GM12878 (cell line): ENCODE data around the gene CDKN2B. TPM values are rescaled to one million over a fixed set of nuclear protein-coding genes. Genes with fewer than 3 reads are reported as not detected.

ENCODE experiments used
- ATAC-seq: fragments of 200-7000 bp; cut with Tn5 transposase; 3 replicates; pipeline ENCODE4 v1.9.1; 2020; ENCODE audit warnings: mild to moderate bottlenecking, moderate library complexity
- BruUV-seq: library from RNA; stranded (reverse); fragments of 400-500 nt; replicated peaks from 2 replicates; lab custom pipeline; 2021; lab: Mats Ljungman, UMichigan
- CTCF ChIA-PET: fragments of 300-600 bp; sonication (Branson Sonifier 250); formaldehyde crosslinking; extraction: SDS; loops from one replicate; lab custom pipeline; 2021; ENCODE audit warnings: inconsistent platforms; lab: Yijun Ruan, JAX
- POLR2A ChIA-PET: fragments of 350-600 bp; formaldehyde crosslinking; extraction: SDS; loops from one replicate; lab custom pipeline; 2021; ENCODE audit warnings: inconsistent platforms; lab: Charles Lee
- RAD21 ChIA-PET: fragments of 300-600 bp; sonication (Branson Sonifier 250); formaldehyde crosslinking; loops from one replicate; lab custom pipeline; 2023; ENCODE audit warnings: antibody characterized with exemption; ENCODE audit not compliant: unreplicated experiment; lab: Charles Lee
- SMC1A ChIA-PET: fragments of 300-600 bp; sonication (Branson Sonifier 250); formaldehyde crosslinking; loops from one replicate; lab custom pipeline; 2023; ENCODE audit not compliant: unreplicated experiment, uncharacterized antibody; lab: Charles Lee
- DNase-seq: peaks from one replicate; pipeline ENCODE4 v3.0.0-alpha.2; 2011; ENCODE audit warnings: low read depth, low spot score
- FAIRE-seq: peaks from 3 replicates; lab custom pipeline; 2011; peaks lifted over from hg19 to GRCh38; lab: Jason Lieb, UNC
- H2AFZ ChIP-seq: 2 replicates; pipeline ENCODE4 v1.6.0; 2011; ENCODE audit warnings: low read depth, low read length, control low read depth; ENCODE audit not compliant: control insufficient read depth
- H3K27ac ChIP-seq: 2 replicates; pipeline ENCODE4 v1.5.1; 2011; ENCODE audit warnings: control low read depth; ENCODE audit not compliant: control insufficient read depth, insufficient read depth
- H3K27me3 ChIP-seq, 2 experiments: replicated peaks in 1 of 2; 2 replicates each; pipeline versions ENCODE4 v1.6.0 to v1.6.1; 2011; ENCODE audit warnings: low read length in 1 of 2; ENCODE audit not compliant: control insufficient read depth in 2 of 2, insufficient read depth in 2 of 2
- H3K36me3 ChIP-seq, 2 experiments: 2 replicates each; pipeline ENCODE4 v1.5.1; 2011; ENCODE audit warnings: low read length in 1 of 2; ENCODE audit not compliant: control insufficient read depth in 2 of 2, insufficient read depth in 2 of 2
- H3K4me1 ChIP-seq: 2 replicates; pipeline ENCODE4 v1.6.1; 2011; ENCODE audit warnings: mild to moderate bottlenecking, low read length, moderate library complexity, mixed read lengths; ENCODE audit not compliant: control insufficient read depth, insufficient read depth
- H3K4me2 ChIP-seq: 2 replicates; pipeline ENCODE4 v1.6.0; 2011; ENCODE audit warnings: control low read depth; ENCODE audit not compliant: control insufficient read depth, insufficient read depth
- H3K4me3 ChIP-seq: fragments of 200-600 bp; sonication (generic); 2 replicates; pipeline ENCODE4 v1.5.1; 2016
- H3K79me2 ChIP-seq: 2 replicates; pipeline ENCODE4 v1.6.0; 2011; ENCODE audit warnings: low read length; ENCODE audit not compliant: control insufficient read depth, insufficient read depth
- H3K9ac ChIP-seq: 2 replicates; pipeline ENCODE4 v1.8.0; 2011; ENCODE audit warnings: low read length, control low read depth, mixed read lengths; ENCODE audit not compliant: control insufficient read depth, insufficient read depth
- H3K9me3 ChIP-seq: replicated peaks from 3 replicates; pipeline ENCODE4 v1.5.1; 2011; ENCODE audit warnings: mild to moderate bottlenecking, low read length; ENCODE audit not compliant: control insufficient read depth, insufficient read depth
- H4K20me1 ChIP-seq: 2 replicates; pipeline ENCODE4 v1.6.0; 2011; ENCODE audit not compliant: control insufficient read depth, insufficient read depth
- ATF7 ChIP-seq: fragments of 450-650 bp; IDR thresholded peaks from 2 replicates; pipeline ENCODE4 v1.6.1; 2016; ENCODE audit warnings: low read depth, mild to moderate bottlenecking
- MEF2A ChIP-seq: IDR thresholded peaks from 2 replicates; pipeline ENCODE4 v1.6.1; 2011; ENCODE audit warnings: low read depth, mild to moderate bottlenecking, low read length, moderate library complexity; ENCODE audit not compliant: insufficient read depth
- PAX5 ChIP-seq: IDR thresholded peaks from 2 replicates; pipeline ENCODE4 v1.6.1; 2011; ENCODE audit warnings: low read depth, low read length, borderline replicate concordance
- SIX5 ChIP-seq: IDR thresholded peaks from 2 replicates; pipeline ENCODE4 v1.6.1; 2011; ENCODE audit warnings: mild to moderate bottlenecking, low read depth, low read length, moderate library complexity; ENCODE audit not compliant: severe bottlenecking
- SMAD1 ChIP-seq: fragments of 450-650 bp; IDR thresholded peaks from 2 replicates; pipeline ENCODE4 v1.6.1; 2018; ENCODE audit warnings: mild to moderate bottlenecking, low read depth; ENCODE audit not compliant: partially characterized antibody
- SMC3 ChIP-seq: IDR thresholded peaks from 2 replicates; pipeline ENCODE4 v1.6.1; 2011; ENCODE audit warnings: low read length, improper control_type of control experiment, borderline replicate concordance
- SP1 ChIP-seq: IDR thresholded peaks from one replicate; pipeline ENCODE4 v1.6.1; 2011; ENCODE audit warnings: low read depth, low read length
- SPI1 ChIP-seq: IDR thresholded peaks from 2 replicates; pipeline ENCODE4 v1.6.1; 2011; ENCODE audit warnings: low read depth, mild to moderate bottlenecking, low read length, moderate library complexity, borderline replicate concordance; ENCODE audit not compliant: insufficient read depth
- SUZ12 ChIP-seq: fragments of 200-600 bp; sonication (generic); IDR thresholded peaks from one replicate; pipeline ENCODE4 v1.6.1; 2018; ENCODE audit warnings: antibody characterized with exemption, mild to moderate bottlenecking; ENCODE audit not compliant: unreplicated experiment
- TAF1 ChIP-seq: IDR thresholded peaks from 2 replicates; pipeline ENCODE4 v1.6.1; 2011; ENCODE audit warnings: mild to moderate bottlenecking, low read depth, low read length, borderline replicate concordance
- USF1 ChIP-seq: IDR thresholded peaks from 2 replicates; pipeline ENCODE4 v1.6.1; 2011; ENCODE audit warnings: borderline replicate concordance, low read depth, mild to moderate bottlenecking, moderate library complexity, mixed read lengths, low read length; ENCODE audit not compliant: insufficient read depth; ENCODE audit errors: extremely low read length
- WRNIP1 ChIP-seq: IDR thresholded peaks from 2 replicates; pipeline ENCODE4 v1.6.1; 2011; ENCODE audit warnings: low read depth, low read length, improper control_type of control experiment, borderline replicate concordance
- WGBS: methylation state at CpG from one replicate; pipeline ENCODE4 v1.1.6; 2016; ENCODE audit warnings: low lambda C conversion rate; ENCODE audit not compliant: insufficient replicate concordance, insufficient coverage; ENCODE audit errors: missing lambda C conversion rate; 5-methylcytosine and 5-hydroxymethylcytosine counted together
- in situ Hi-C: fragments of 300-500 bp; cut with MboI; formaldehyde crosslinking; loops from 9 replicates; pipeline ENCODE4 v1.14.3; 2018; ENCODE audit warnings: mixed read lengths
- intact Hi-C: fragments of 100-400 bp; cut with micrococcal nuclease; formaldehyde crosslinking; loops from one replicate; pipeline ENCODE4 v1.14.2; 2022; ENCODE audit not compliant: unreplicated experiment
- polyA plus RNA-seq, 11 experiments: library from polyadenylated mRNA; depleted of rRNA in 4 of 11; unstranded in 6 of 11; stranded (reverse) in 5 of 11; fragments of >200 nt; fragmentation: Nextera tagmentation in 4 of 11; fragmentation: Illumina TruSeq in 1 of 11; extraction: Ambion mirVana in 4 of 11; extraction: Trizol in 1 of 11; gene quantifications; 1 replicate in 1 of 11; 2 replicates in 10 of 11; pipeline versions ENCODE4 v1.2.1 to v1.2.3, GENCODE V29; 2011 to 2016; ENCODE audit warnings: inconsistent platforms in 2 of 11, missing spikeins in 2 of 11, low read depth in 1 of 11
- total RNA-seq, 4 experiments: library from RNA; depleted of rRNA in 3 of 4; stranded (reverse); fragments of >200 nt in 3 of 4; fragmentation: Illumina TruSeq in 1 of 4; extraction: Trizol in 1 of 4; gene quantifications; 2 replicates each; pipeline versions ENCODE4 v1.2.1 to v1.2.3, GENCODE V29; 2013 to 2021
- TF ChIP-seq, protein P1 (sequence below): IDR thresholded peaks from 2 replicates; pipeline ENCODE4 v1.6.1; 2011; ENCODE audit warnings: low read depth, low read length, improper control_type of control experiment, borderline replicate concordance
- TF ChIP-seq, protein P2 (sequence below): fragments of 450-650 bp; IDR thresholded peaks from 2 replicates; pipeline ENCODE4 v1.6.1; 2016; ENCODE audit warnings: mild to moderate bottlenecking

The CDKN2B gene
- total and polyA plus RNA-seq, 10 of the 15 experiments (the other 5 are each of a cell fraction or from before 2014, with no cell fraction given): 0.03 to 0.47 (median 0.08) TPM; not detected in 1

GRCh38 chr9:21985964-21986667 lies 23.0 kb downstream of the CDKN2B start:
- BruUV-seq: no TSS peak
- 0 out of 4 replicates have a peak, but pooled peaks cover 0 to 3% of the 10 kb centered on the region in 2 experiments for H3K27me3 ChIP-seq

DNA sequence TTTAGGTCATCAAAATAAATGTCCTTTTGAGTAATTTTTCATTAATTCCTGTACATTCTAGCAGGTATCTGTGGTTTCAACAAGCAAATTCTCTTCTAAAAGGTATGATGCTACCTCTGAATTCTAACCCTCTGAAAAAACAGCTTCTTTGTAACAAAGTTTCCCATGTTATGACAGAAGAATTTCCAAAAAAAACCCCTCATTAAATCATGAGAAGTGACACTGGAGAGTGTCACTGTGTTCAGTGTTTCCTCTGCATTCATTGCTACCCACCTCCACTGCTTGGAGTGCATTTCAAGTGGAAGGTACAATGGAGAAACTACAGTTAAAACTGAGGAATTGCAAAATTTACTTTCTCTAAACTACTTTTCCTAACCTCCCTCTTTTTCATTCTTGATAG lies 25.0 kb downstream of the CDKN2B start:
- RAD21 ChIA-PET: no interaction called here
- ATAC-seq (no peak), DNase-seq (no peak), FAIRE-seq (no peak)
- Histone ChIP-seq H2AFZ (no peak overlapping the region), H4K20me1 (no peaks in the 10 kb centered on the region), H3K4me3 (no peak overlapping the region), H3K9me3 (no peaks in the 10 kb centered on the region), H3K4me1 (no peaks in the 10 kb centered on the region), H3K9ac (no peak overlapping the region), H3K79me2 (no peaks in the 10 kb centered on the region), H3K27me3 (0 out of 4 replicates have a peak, but pooled peaks cover 0 to 3% of the 10 kb centered on the region in 2 experiments), H3K27ac (no peak overlapping the region), H3K36me3 (no peaks in the 10 kb centered on the region), H3K4me2 (no peak overlapping the region)
- BruUV-seq: no TSS peak
- in situ Hi-C loops (no loop called here), intact Hi-C loops (no loop called here)
- CTCF ChIA-PET: interaction anchor here (1.1 to 4.9 kb wide), 2 partner anchors 24 to 171 kb away, joined by 5 to 30 read pairs; partner anchors contain the start of gene CDKN2B
- POLR2A ChIA-PET: no interaction called here
- SMC1A ChIA-PET: no interaction called here
- TF ChIP-seq, protein P1, sequence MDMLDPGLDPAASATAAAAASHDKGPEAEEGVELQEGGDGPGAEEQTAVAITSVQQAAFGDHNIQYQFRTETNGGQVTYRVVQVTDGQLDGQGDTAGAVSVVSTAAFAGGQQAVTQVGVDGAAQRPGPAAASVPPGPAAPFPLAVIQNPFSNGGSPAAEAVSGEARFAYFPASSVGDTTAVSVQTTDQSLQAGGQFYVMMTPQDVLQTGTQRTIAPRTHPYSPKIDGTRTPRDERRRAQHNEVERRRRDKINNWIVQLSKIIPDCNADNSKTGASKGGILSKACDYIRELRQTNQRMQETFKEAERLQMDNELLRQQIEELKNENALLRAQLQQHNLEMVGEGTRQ: no peak
- TF ChIP-seq SIX5: no peak
- no peak for TF ChIP-seq SP1
- no peak for TF ChIP-seq USF1
- no peak for TF ChIP-seq SMAD1
- no peak for TF ChIP-seq SPI1
- TF ChIP-seq TAF1: no peak
- no peak for TF ChIP-seq MEF2A
- no peak for TF ChIP-seq PAX5
- TF ChIP-seq WRNIP1: no peak
- TF ChIP-seq, protein P2, sequence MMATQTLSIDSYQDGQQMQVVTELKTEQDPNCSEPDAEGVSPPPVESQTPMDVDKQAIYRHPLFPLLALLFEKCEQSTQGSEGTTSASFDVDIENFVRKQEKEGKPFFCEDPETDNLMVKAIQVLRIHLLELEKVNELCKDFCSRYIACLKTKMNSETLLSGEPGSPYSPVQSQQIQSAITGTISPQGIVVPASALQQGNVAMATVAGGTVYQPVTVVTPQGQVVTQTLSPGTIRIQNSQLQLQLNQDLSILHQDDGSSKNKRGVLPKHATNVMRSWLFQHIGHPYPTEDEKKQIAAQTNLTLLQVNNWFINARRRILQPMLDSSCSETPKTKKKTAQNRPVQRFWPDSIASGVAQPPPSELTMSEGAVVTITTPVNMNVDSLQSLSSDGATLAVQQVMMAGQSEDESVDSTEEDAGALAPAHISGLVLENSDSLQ: no peak
- no peak for TF ChIP-seq ATF7

More at GRCh38 chr9:21985964-21986667, 23.0 kb downstream of the CDKN2B start:
- intact Hi-C loops (no loop called here), in situ Hi-C loops (no loop called here)
- ChIA-PET POLR2A (no interaction called here), RAD21 (interaction anchor here (0.9 to 2.4 kb wide), 4 partner anchors 9 to 172 kb away, joined by 3 to 8 read pairs (median 3); partner anchors contain the start of genes CDKN2B and CDKN2B-AS1), CTCF (interaction anchor here (0.7 to 3.3 kb wide), 6 partner anchors 9 to 223 kb away, joined by 3 to 18 read pairs (median 3); partner anchors contain the start of gene CDKN2B), SMC1A (interaction anchor here (0.8 to 1.3 kb wide), 6 partner anchors 8 to 258 kb away, joined by 3 to 6 read pairs (median 3); partner anchors contain the start of genes CDKN2A, CDKN2B and CDKN2B-AS1)
- ATAC-seq: peak; percentile 53
- H3K79me2 ChIP-seq: peaks cover 6% of the 10 kb centered on the region
- H3K4me3 ChIP-seq: no peak overlapping the region
- no peaks in the 10 kb centered on the region for H3K36me3 ChIP-seq
- no peak for FAIRE-seq
- no peak overlapping the region for H3K9ac ChIP-seq
- no peak for DNase-seq
- H2AFZ ChIP-seq: no peak overlapping the region
- peaks cover 6% of the 10 kb centered on the region; the same call in 2 of the 3 replicates for H3K9me3 ChIP-seq
- no peak overlapping the region for H3K4me2 ChIP-seq
- 82% methylated on average over 5 of the region's 5 CpGs for WGBS
- no peak overlapping the region for H3K27ac ChIP-seq
- TF ChIP-seq SMC3 (no peak), SUZ12 (no peak)
- TF ChIP-seq, all 136 proteins: peak for 0
- no peaks in the 10 kb centered on the region for H3K4me1 ChIP-seq
- no peaks in the 10 kb centered on the region for H4K20me1 ChIP-seq
